Measurements from ENCODE around the gene TNFRSF8. TPM values are rescaled to one million over a fixed set of nuclear protein-coding genes. Genes with fewer than 3 reads are reported as not detected.

Gene TNFRSF8
- total and polyA plus RNA-seq, 2 of the 13 experiments (the other 11 are each of a cell fraction or from before 2014, with no cell fraction given): not detected

DNA sequence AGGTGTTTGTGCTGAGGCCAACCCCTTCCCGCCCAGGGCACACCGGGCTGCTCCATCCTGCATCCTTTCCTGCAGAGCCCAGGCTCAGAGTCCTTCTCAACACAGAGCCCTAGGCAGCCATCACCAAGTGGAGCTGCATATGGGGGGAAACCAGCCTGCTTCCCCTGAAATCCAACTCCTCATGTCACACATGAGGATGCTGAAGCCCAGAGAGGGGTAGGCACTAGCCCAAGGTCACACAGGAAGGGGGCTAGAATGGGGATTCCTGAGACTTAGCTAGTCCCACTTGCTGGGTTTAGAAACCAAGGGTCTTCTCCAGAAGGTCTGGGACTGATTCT lies 98.2 kb downstream of the TNFRSF8 start:
- no CpG with 5 or more reads among the region's 2 CpGs for WGBS (ENCODE audit: low lambda C conversion rate)
- no peak for ATAC-seq
- Histone ChIP-seq H2AFZ (ENCODE audit: low read length) (no peak overlapping the region), H3K4me1 (ENCODE audit: insufficient read depth, low read length) (peaks cover 25% of the 10 kb centered on the region), H3K27me3 (ENCODE audit: control insufficient read depth in 1 of 2, insufficient read depth in 2 of 2, low read length in 2 of 2) (peaks cover 0 to 9% of the 10 kb centered on the region in 2 experiments; a peak in 2 of 5 replicates), H4K20me1 (ENCODE audit: insufficient read depth, low read length) (no peaks in the 10 kb centered on the region), H3K27ac (ENCODE audit: extremely low read length, insufficient read depth, low read length) (no peak overlapping the region), H3K36me3 (replicated peaks in 1 of 2; ENCODE audit: control insufficient read depth in 1 of 2, insufficient read depth in 2 of 2, low read length in 2 of 2) (no peaks in the 10 kb centered on the region), H3K9me3 (ENCODE audit: low read length) (no peaks in the 10 kb centered on the region), H3K4me2 (ENCODE audit: low read depth, low read length) (no peak overlapping the region), H3K9ac (ENCODE audit: insufficient read depth, low read depth, low read length) (no peak overlapping the region), H3K79me2 (ENCODE audit: insufficient read depth, low read length) (no peaks in the 10 kb centered on the region), H3K4me3 (replicated peaks in 1 of 3; ENCODE audit: insufficient read depth in 1 of 3, low read depth in 2 of 3, low read length in 3 of 3) (no peak overlapping the region)
- no TSS peak for BruUV-seq (replicated peaks)
- POLR2A ChIA-PET: no interaction called here
- intact Hi-C loops (cut with micrococcal nuclease; ENCODE audit: unreplicated experiment) (no loop called here), in situ Hi-C loops (cut with HindIII; ENCODE audit: extremely low pct_ligation_motif_present, low pct_unique_long_range_greater_than_20kb) (no loop called here)
- TF ChIP-seq ZNF644 (CRISPR knock-in tag; IDR thresholded peaks at IDR 0.05; ENCODE audit: low read depth) (no peak), ZNF768 (CRISPR knock-in tag; IDR thresholded peaks at IDR 0.05) (peak; percentile 90), RARG (CRISPR knock-in tag; IDR thresholded peaks at IDR 0.05; ENCODE audit: low read depth) (no peak)
- CTCF ChIA-PET (ENCODE audit: low intra/inter-chr PET ratio, low total read pairs): no interaction called here
- no peak for FAIRE-seq
- no peak for DNase-seq (ENCODE audit: low spot score)

DNA sequence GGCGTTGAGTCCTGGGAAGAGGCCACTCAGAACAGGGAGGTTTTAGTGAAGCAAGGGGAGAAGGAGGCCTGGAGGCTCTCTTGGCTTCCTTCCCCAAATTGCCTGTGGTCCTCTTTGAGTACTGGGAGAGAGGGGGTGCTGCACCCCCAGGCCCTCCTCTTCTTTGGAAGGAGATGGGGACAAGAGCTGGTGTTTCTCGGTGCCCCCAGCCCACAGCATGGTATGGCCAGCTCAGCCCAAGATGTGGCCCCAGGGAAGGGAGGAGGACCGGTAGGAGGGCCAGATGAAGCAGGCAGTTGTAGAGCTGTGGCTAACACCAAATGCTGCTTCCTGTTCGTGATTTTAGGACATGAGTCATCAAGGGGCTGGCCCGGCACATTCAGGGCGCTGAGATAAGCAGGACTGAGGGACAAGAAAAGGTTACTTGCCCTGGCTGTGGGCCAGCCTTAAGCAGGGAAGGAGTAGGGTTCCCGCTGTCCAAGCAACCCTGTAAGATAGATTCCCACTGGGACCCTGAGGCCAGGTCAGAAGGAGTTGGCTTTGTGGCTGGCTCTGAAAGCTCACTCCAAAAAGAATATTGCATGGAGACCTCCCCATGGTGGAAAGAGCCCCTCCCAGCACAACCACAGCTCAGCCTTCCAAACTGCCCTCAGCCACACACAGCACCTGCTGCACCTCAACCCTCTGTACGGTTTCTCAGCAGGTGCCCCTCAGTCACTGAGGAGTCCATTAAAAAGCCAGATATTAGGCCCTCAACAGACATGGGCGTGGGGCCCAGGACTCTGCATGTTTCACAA lies 98.8 kb downstream of the TNFRSF8 start:
- peaks cover 0 to 9% of the 10 kb centered on the region in 2 experiments; a peak in 2 of 5 replicates for H3K27me3 ChIP-seq (ENCODE audit: control insufficient read depth in 1 of 2, insufficient read depth in 2 of 2, low read length in 2 of 2)
- FAIRE-seq: no peak
- BruUV-seq (replicated peaks): no TSS peak
- ATAC-seq: no peak
- no peak overlapping the region for H3K4me2 ChIP-seq (ENCODE audit: low read depth, low read length)
- no peak overlapping the region for H3K27ac ChIP-seq (ENCODE audit: extremely low read length, insufficient read depth, low read length)
- no peaks in the 10 kb centered on the region for H3K79me2 ChIP-seq (ENCODE audit: insufficient read depth, low read length)
- no peak overlapping the region for H2AFZ ChIP-seq (ENCODE audit: low read length)
- no peak overlapping the region for H3K9ac ChIP-seq (ENCODE audit: insufficient read depth, low read depth, low read length)
- TF ChIP-seq ARHGAP35 (CRISPR knock-in tag; IDR thresholded peaks at IDR 0.05; ENCODE audit: borderline replicate concordance) (no peak), FOSL2 (CRISPR knock-in tag; IDR thresholded peaks at IDR 0.05) (peak; percentile 69), ZNF577 (CRISPR knock-in tag; IDR thresholded peaks at IDR 0.05; ENCODE audit: borderline replicate concordance, low read depth) (no peak)
- TF ChIP-seq, protein P1, sequence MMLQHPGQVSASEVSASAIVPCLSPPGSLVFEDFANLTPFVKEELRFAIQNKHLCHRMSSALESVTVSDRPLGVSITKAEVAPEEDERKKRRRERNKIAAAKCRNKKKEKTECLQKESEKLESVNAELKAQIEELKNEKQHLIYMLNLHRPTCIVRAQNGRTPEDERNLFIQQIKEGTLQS (CRISPR knock-in tag; IDR thresholded peaks at IDR 0.05): peak; percentile 52; the same call in 1 of the 2 replicates
- TF ChIP-seq, protein P2, sequence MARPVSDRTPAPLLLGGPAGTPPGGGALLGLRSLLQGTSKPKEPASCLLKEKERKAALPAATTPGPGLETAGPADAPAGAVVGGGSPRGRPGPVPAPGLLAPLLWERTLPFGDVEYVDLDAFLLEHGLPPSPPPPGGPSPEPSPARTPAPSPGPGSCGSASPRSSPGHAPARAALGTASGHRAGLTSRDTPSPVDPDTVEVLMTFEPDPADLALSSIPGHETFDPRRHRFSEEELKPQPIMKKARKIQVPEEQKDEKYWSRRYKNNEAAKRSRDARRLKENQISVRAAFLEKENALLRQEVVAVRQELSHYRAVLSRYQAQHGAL (CRISPR knock-in tag; IDR thresholded peaks at IDR 0.05; ENCODE audit: not compliant biosample characterization): no peak
- TF ChIP-seq, protein P3, sequence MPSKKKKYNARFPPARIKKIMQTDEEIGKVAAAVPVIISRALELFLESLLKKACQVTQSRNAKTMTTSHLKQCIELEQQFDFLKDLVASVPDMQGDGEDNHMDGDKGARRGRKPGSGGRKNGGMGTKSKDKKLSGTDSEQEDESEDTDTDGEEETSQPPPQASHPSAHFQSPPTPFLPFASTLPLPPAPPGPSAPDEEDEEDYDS (CRISPR knock-in tag; IDR thresholded peaks at IDR 0.05): no peak
- H3K36me3 ChIP-seq (replicated peaks in 1 of 2; ENCODE audit: control insufficient read depth in 1 of 2, insufficient read depth in 2 of 2, low read length in 2 of 2): no peaks in the 10 kb centered on the region
- no peaks in the 10 kb centered on the region for H4K20me1 ChIP-seq (ENCODE audit: insufficient read depth, low read length)
- CTCF ChIA-PET (ENCODE audit: low intra/inter-chr PET ratio, low total read pairs): no interaction called here
- in situ Hi-C loops (cut with HindIII; ENCODE audit: extremely low pct_ligation_motif_present, low pct_unique_long_range_greater_than_20kb): no loop called here
- intact Hi-C loops (cut with micrococcal nuclease; ENCODE audit: unreplicated experiment): no loop called here
- POLR2A ChIA-PET: no interaction called here
- H3K4me3 ChIP-seq (replicated peaks in 1 of 3; ENCODE audit: insufficient read depth in 1 of 3, low read depth in 2 of 3, low read length in 3 of 3): no peak overlapping the region
- WGBS (ENCODE audit: low lambda C conversion rate): 10% methylated on average over 6 of the region's 9 CpGs
- peaks cover 25% of the 10 kb centered on the region for H3K4me1 ChIP-seq (ENCODE audit: insufficient read depth, low read length)
- DNase-seq (ENCODE audit: low spot score): no peak
- no peaks in the 10 kb centered on the region for H3K9me3 ChIP-seq (ENCODE audit: low read length)
